ENCODE measurements around the gene PACS2.
A peak's percentile ranks its signal among the peaks of the same experiment; 100 is the strongest.
"Not testable (repeated sequence)": the region's sequence is repeated elsewhere in the genome, so short reads cannot be mapped to it uniquely, and the experiment has no call there.

The PACS2 gene

GRCh38 chr14:105333613-105334364, 19.2 kb downstream of the PACS2 start:
- no peak for DNase-seq

DNA sequence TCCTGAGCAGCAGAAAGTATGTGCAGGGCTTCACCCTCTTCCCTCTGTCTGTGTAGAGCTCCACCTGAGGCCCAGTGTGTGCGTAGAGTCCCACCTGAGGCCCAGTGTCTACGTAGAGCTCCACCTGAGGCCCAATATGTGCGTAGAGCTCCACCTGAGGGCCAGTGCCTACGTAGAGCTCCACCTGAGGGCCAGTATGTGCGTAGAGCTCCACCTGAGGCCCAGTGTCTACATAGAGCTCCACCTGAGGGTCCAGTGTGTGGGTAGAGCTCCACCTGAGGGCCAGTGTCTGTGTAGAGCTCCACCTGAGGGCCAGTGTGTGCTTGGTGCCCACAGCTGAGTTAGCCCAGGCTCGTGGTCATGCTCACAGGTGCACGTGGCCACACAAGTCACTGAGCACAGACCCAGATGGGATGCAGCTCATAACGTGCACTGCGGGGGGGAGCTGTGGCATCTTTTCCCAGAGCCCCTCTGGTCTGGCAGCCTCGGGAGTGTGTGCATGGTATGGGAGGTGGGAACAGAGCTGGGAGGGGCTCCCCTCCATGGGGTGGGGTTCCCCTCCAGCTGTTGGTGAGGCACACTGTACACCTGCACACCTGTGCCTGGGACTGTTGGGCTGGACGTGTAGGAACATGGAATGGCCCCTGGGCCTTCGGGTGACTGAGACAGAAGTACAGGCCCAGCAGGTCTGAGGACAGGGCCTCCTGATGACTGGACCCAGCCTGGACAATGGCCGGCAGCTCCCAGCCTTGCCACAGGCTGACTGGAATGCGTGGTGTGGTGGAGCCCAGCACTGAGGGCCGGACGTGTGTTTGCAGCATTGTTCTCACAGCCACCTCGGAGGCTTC, 20.1 kb downstream of the PACS2 start:
- no peak for DNase-seq

GRCh38 chr14:105335231-105335542, 20.6 kb downstream of the PACS2 start:
- not testable (repeated sequence) for DNase-seq

DNA sequence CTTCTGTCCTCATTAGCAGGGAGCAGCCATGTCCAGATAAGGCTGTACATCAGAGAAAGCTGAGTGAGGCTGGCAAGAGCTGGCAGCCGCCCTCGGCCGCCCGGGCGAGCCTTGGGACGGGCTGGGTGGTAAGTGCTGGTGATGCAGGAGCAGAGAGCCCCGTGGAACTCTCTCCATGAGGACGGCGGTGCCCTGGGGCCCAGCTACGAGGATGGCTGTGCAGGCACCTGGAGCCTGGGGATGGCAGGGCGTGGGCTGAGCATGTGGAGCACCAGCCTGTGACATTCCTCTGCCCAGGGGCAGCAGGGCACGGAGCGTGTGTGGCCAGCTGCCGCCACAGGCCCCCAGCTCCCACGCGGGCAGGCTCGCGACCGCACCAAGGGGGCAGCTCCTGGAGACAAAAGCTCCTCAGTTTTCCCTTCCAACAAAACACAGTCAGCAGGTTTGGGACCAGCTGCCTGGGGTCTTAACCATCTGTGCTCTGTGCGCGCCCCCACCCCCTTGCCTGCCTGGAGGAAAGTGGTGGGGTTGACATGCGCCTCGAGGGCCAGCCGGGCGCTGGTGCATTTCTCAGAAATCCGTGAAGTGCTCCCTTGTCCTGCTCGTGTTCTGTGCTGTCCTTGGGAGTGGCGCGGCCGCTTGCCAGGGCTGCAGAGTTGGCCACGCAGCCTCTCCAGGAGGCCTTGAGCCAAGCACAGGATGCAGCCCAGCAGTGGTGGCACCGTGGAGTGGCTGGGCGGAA, 21.4 kb downstream of the PACS2 start:
- peak; percentile 28 for DNase-seq

GRCh38 chr14:105336477-105337287, 22.1 kb downstream of the PACS2 start:
- DNase-seq = peak; percentile 8

DNA sequence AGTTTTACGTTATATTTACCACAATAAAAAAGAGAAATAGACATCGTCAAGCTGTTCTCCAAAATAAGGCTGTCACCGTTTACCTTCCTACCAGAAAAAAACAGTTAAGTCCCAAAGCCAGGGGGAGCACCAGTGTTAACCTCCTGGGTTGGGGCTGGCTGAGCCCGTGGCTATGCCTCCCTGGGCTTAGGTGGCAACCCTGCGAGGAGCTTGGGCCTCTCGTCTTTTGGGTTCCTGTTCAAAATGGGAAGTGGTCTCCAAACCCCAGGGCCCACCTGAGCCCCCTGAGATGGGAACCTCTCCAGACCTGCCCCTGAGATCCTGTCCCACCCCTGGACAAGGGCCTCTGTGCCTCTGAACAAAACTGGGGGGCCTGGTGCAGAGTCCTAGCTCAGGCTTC, 22.9 kb downstream of the PACS2 start:
- no peak for DNase-seq

- no peak for DNase-seq
These were observed 23.6 kb downstream of the PACS2 start for GRCh38 chr14:105337966-105338741.

GRCh38 chr14:105340821-105341733, 26.5 kb downstream of the PACS2 start:
- DNase-seq = no peak

DNA sequence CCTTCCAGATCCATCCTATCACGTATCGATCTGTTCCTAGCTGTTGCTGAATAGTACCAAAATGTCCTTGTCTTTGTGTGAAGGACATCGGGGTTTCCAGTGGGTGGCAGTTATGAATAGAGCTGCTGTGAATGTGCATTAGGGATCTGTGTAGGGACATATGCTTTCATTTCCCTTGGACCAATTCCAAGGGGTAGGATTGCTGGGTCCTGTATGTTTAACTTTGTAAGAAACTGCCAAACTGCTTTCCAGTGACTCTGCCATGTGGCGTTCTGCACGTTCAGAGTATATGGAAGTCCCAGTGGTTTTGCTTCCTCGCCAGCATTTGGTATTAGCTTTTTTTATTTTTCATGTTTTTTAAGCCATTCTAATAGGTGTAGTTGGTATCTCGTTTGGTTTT, 28.6 kb downstream of the PACS2 start:
- DNase-seq = peak; percentile 94

- DNase-seq = no peak
These were observed 31.6 kb downstream of the PACS2 start for GRCh38 chr14:105346200-105346533.

DNA sequence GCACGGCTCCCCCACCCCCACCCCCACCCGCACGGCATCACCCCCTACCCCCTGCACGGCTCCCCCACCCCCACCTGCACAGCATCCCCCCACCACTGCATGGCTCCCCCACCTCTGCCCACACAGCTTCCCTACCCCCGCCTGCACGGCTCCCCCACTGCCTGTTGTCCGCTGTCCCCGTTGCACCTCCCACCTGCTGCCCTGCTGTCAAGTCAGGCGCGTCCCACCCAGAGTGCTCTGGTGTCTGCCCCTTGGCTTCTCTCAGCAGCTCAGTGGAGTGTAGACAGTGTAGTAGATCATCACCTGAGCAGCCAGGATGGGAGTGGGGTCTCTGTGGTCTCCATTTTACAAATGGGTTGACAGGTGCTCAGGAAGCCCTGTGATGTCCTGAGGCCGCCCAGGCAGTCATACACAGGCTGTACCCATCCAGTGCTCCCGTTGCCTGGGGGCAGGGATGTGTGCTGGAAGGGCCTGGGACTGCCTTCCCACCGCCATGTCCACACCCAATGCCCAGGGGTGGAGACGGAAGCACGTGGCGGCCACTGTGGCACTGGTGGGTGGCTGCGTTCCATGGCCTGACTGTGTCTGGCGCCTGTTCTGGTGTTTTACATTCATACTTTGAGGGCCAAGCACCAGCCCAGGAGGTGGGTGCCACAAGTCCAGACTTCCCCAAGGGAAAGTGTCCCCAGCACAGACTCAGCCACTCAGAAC, 32.5 kb downstream of the PACS2 start:
- DNase-seq = no peak

GRCh38 chr14:105347587-105347968, 33.0 kb downstream of the PACS2 start:
- DNase-seq = no peak

GRCh38 chr14:105348169-105348944, 33.8 kb downstream of the PACS2 start:
- DNase-seq = no peak

GRCh38 chr14:105348945-105349699, 34.6 kb downstream of the PACS2 start:
- no peak for DNase-seq

GRCh38 chr14:105349992-105350391, 35.4 kb downstream of the PACS2 start:
- DNase-seq = no peak

- no peak for DNase-seq
These were observed 36.1 kb downstream of the PACS2 start for GRCh38 chr14:105350450-105351244.

DNA sequence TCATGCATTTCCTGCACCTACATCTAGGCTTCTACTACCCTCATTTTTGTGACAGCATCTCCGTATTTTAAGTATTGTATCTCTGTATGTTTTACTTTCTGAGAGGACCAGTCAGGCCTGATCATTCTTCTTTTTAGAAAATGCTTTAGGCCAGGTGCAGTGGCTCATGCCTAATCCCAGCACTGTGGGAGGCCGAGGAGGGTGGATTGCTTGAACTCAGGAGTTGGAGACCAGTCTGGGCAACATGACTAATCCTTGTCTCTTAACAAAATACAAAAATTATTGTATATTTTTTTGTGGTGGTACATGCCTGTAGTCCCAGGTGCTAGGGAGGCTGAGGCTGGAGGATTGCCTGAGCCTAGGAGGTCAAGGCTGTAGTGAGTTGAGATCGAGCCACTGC, 36.9 kb downstream of the PACS2 start:
- no peak for DNase-seq

All from NCI-H2171 (cell line).